HepG2 (cell line): ENCODE measurements around the gene OS9. TPM values are rescaled to one million over a fixed set of nuclear protein-coding genes. Genes with fewer than 3 reads are reported as not detected.

ENCODE experiments used
- CC2D1A ChIP-seq: sonication (generic); formaldehyde crosslinking; IDR thresholded peaks from 2 replicates; pipeline ENCODE4 v1.8.1; 2023; ENCODE audit warnings: mild to moderate bottlenecking, missing genetic modification reagents
- DMAP1 ChIP-seq: IDR thresholded peaks from 2 replicates; pipeline ENCODE4 v1.6.1; 2016
- FOSL2 ChIP-seq: sonication (generic); formaldehyde crosslinking; IDR thresholded peaks from 2 replicates; pipeline ENCODE4 v1.4.0; 2020; ENCODE audit warnings: missing genetic modification reagents
- MTF2 ChIP-seq: sonication (generic); formaldehyde crosslinking; IDR thresholded peaks from 2 replicates; pipeline ENCODE4 v1.5.0; 2020; ENCODE audit warnings: missing genetic modification reagents, borderline replicate concordance
- NONO ChIP-seq, 2 experiments: fragments of 450-650 bp in 1 of 2; sonication (generic) in 1 of 2; formaldehyde crosslinking in 1 of 2; IDR thresholded peaks in 1 of 2; conservative IDR thresholded peaks in 1 of 2; 2 replicates each; pipeline versions ENCODE4 v1.6.1 to v1.8.0; 2017 to 2022; ENCODE audit warnings: mild to moderate bottlenecking in 1 of 2, missing genetic modification reagents in 1 of 2, moderate library complexity in 1 of 2
- PHF20 ChIP-seq: sonication (generic); formaldehyde crosslinking; IDR thresholded peaks from 2 replicates; pipeline ENCODE4 v1.5.0; 2020; ENCODE audit warnings: mild to moderate bottlenecking, missing genetic modification reagents
- TCF7 ChIP-seq: sonication (generic); IDR thresholded peaks from 2 replicates; pipeline ENCODE4 v1.6.1; 2016; ENCODE audit warnings: antibody characterized with exemption, low read depth
- ZFP36L1 ChIP-seq: sonication (generic); formaldehyde crosslinking; IDR thresholded peaks from 2 replicates; pipeline ENCODE4 v1.8.0; 2022; ENCODE audit warnings: mild to moderate bottlenecking, missing genetic modification reagents, moderate library complexity
- ZNF34 ChIP-seq: sonication (generic); formaldehyde crosslinking; IDR thresholded peaks from 2 replicates; pipeline ENCODE4 v1.4.0; 2020; ENCODE audit warnings: mild to moderate bottlenecking, missing genetic modification reagents, borderline replicate concordance
- ZNF644 ChIP-seq: IDR thresholded peaks from 2 replicates; pipeline ENCODE4 v1.6.1; 2016; ENCODE audit warnings: low read depth
- polyA plus RNA-seq, 8 experiments: library from polyadenylated mRNA; depleted of rRNA in 3 of 8; stranded (reverse) in 7 of 8; unstranded in 1 of 8; fragments of >200 nt; fragmentation: Illumina TruSeq in 4 of 8; extraction: Trizol in 4 of 8; gene quantifications; 2 replicates each; pipeline versions ENCODE4 v1.2.1 to v1.2.3, GENCODE V29; 2011 to 2016; ENCODE audit warnings: low read depth in 4 of 8, missing spikeins in 1 of 8, mixed read lengths in 1 of 8; ENCODE audit not compliant: insufficient read depth in 1 of 8
- total RNA-seq, 5 experiments: library from RNA; depleted of rRNA; stranded (reverse); fragments of >200 nt; fragmentation: Illumina TruSeq; extraction: Trizol; gene quantifications; 2 replicates each; pipeline ENCODE4 v1.2.3, GENCODE V29; 2016; ENCODE audit warnings: low read depth in 1 of 5
- TF ChIP-seq, protein P1 (sequence below): IDR thresholded peaks from 2 replicates; pipeline ENCODE4 v1.6.1; 2018; ENCODE audit warnings: missing genetic modification reagents, mild to moderate bottlenecking, missing compliant biosample characterization
- TF ChIP-seq, protein P2 (sequence below): sonication (generic); formaldehyde crosslinking; conservative IDR thresholded peaks from 2 replicates; pipeline ENCODE4 v1.4.0; 2020; ENCODE audit warnings: missing genetic modification reagents
- TF ChIP-seq, protein P3 (sequence below): sonication (generic); formaldehyde crosslinking; conservative IDR thresholded peaks from 2 replicates; pipeline ENCODE4 v1.5.0; 2020; ENCODE audit warnings: missing genetic modification reagents
- TF ChIP-seq, protein P4 (sequence below): sonication (generic); formaldehyde crosslinking; IDR thresholded peaks from 2 replicates; pipeline ENCODE4 v1.9.0; 2022; ENCODE audit warnings: low read depth, missing genetic modification reagents
- TF ChIP-seq, protein P5 (sequence below): sonication (generic); formaldehyde crosslinking; IDR thresholded peaks from 2 replicates; pipeline ENCODE4 v1.5.0; 2020; ENCODE audit warnings: missing genetic modification reagents, mild to moderate bottlenecking, borderline replicate concordance
- TF ChIP-seq, protein P6 (sequence below): sonication (generic); formaldehyde crosslinking; IDR thresholded peaks from 2 replicates; pipeline ENCODE4 v1.4.0; 2020; ENCODE audit warnings: missing genetic modification reagents; ENCODE audit errors: not compliant biosample characterization
- TF ChIP-seq, protein P7 (sequence below): sonication (generic); formaldehyde crosslinking; IDR thresholded peaks from 2 replicates; pipeline ENCODE4 v1.4.0; 2020; ENCODE audit warnings: missing genetic modification reagents, borderline replicate concordance

OS9 gene
- total and polyA plus RNA-seq, 2 of the 13 experiments (the other 11 are each of a cell fraction or from before 2014, with no cell fraction given): 156 to 206 TPM

DNA sequence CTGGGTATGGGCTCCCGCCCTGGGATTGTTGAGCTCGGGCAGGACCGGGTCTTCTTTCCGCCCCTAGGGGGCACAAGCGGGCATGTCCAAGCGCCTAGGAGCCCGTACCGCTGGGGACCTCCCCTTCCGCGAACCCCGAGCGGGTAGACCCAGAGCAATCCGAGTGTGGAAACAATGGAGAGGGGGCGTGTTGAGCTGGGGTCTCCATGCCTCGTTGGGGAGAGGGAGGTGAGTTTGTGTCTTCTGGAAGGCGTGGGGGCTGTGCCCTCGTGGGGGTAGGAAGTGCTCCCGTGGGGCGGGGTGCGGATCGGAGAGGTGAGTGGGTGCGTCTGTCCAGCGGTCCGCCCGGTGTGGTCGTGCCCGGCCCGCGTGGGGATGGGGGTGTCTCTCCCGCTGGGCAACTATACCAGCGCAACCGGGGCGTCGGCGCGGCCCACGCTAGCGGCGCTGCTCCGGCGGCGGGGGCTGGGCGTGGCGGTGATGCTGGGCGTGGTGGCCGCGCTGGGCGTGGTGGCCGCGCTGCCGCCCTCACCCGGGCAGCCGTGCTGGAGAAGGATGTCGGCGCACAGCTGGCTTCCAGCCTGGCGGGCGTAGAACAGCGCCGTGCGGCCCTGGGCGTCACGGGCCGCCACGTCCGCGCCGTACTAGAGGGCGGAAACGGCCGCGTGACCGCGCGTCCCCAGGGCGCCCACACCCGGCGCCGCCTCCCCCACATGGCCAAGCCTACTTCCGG, 32.4 kb downstream of the OS9 start (continued):
- TF ChIP-seq CC2D1A (CRISPR knock-in tag) (no peak), FOSL2 (CRISPR knock-in tag) (no peak), NONO (IDR thresholded peaks at IDR 0.05) (no peak), NONO (CRISPR knock-in tag; conservative IDR thresholded peaks at IDR 0.05) (peak; percentile 48; the same call in 1 of the 2 replicates), ZNF644 (no peak), TCF7 (no peak), PHF20 (CRISPR knock-in tag) (0 out of 2 replicates have a peak, but pooled peaks have one; percentile 29), MTF2 (no peak), DMAP1 (CRISPR knock-in tag) (peak; percentile 39; the same call in 1 of the 2 replicates), ZFP36L1 (CRISPR knock-in tag) (no peak), ZNF34 (CRISPR knock-in tag) (0 out of 2 replicates have a peak, but pooled peaks have one; percentile 38)
- TF ChIP-seq, protein P1, sequence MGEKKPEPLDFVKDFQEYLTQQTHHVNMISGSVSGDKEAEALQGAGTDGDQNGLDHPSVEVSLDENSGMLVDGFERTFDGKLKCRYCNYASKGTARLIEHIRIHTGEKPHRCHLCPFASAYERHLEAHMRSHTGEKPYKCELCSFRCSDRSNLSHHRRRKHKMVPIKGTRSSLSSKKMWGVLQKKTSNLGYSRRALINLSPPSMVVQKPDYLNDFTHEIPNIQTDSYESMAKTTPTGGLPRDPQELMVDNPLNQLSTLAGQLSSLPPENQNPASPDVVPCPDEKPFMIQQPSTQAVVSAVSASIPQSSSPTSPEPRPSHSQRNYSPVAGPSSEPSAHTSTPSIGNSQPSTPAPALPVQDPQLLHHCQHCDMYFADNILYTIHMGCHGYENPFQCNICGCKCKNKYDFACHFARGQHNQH (CRISPR knock-in tag): peak; percentile 35; the same call in 1 of the 2 replicates
- TF ChIP-seq, protein P2, sequence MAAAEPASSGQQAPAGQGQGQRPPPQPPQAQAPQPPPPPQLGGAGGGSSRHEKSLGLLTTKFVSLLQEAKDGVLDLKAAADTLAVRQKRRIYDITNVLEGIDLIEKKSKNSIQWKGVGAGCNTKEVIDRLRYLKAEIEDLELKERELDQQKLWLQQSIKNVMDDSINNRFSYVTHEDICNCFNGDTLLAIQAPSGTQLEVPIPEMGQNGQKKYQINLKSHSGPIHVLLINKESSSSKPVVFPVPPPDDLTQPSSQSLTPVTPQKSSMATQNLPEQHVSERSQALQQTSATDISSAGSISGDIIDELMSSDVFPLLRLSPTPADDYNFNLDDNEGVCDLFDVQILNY (CRISPR knock-in tag): no peak
- TF ChIP-seq, protein P3, sequence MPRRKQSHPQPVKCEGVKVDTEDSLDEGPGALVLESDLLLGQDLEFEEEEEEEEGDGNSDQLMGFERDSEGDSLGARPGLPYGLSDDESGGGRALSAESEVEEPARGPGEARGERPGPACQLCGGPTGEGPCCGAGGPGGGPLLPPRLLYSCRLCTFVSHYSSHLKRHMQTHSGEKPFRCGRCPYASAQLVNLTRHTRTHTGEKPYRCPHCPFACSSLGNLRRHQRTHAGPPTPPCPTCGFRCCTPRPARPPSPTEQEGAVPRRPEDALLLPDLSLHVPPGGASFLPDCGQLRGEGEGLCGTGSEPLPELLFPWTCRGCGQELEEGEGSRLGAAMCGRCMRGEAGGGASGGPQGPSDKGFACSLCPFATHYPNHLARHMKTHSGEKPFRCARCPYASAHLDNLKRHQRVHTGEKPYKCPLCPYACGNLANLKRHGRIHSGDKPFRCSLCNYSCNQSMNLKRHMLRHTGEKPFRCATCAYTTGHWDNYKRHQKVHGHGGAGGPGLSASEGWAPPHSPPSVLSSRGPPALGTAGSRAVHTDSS (CRISPR knock-in tag): no peak
- TF ChIP-seq, protein P4, sequence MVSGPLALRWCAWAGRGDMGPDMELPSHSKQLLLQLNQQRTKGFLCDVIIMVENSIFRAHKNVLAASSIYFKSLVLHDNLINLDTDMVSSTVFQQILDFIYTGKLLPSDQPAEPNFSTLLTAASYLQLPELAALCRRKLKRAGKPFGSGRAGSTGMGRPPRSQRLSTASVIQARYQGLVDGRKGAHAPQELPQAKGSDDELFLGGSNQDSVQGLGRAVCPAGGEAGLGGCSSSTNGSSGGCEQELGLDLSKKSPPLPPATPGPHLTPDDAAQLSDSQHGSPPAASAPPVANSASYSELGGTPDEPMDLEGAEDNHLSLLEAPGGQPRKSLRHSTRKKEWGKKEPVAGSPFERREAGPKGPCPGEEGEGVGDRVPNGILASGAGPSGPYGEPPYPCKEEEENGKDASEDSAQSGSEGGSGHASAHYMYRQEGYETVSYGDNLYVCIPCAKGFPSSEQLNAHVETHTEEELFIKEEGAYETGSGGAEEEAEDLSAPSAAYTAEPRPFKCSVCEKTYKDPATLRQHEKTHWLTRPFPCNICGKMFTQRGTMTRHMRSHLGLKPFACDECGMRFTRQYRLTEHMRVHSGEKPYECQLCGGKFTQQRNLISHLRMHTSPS: no peak
- TF ChIP-seq, protein P5, sequence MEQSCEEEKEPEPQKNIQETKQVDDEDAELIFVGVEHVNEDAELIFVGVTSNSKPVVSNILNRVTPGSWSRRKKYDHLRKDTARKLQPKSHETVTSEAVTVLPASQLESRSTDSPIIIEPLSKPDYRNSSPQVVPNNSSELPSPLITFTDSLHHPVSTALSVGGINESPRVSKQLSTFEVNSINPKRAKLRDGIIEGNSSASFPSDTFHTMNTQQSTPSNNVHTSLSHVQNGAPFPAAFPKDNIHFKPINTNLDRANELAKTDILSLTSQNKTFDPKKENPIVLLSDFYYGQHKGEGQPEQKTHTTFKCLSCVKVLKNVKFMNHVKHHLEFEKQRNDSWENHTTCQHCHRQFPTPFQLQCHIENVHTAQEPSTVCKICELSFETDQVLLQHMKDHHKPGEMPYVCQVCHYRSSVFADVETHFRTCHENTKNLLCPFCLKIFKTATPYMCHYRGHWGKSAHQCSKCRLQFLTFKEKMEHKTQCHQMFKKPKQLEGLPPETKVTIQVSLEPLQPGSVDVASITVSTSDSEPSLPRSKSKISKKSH (CRISPR knock-in tag): 0 out of 2 replicates have a peak, but pooled peaks have one; percentile 67
- TF ChIP-seq, protein P6, sequence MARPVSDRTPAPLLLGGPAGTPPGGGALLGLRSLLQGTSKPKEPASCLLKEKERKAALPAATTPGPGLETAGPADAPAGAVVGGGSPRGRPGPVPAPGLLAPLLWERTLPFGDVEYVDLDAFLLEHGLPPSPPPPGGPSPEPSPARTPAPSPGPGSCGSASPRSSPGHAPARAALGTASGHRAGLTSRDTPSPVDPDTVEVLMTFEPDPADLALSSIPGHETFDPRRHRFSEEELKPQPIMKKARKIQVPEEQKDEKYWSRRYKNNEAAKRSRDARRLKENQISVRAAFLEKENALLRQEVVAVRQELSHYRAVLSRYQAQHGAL (CRISPR knock-in tag): no peak
- TF ChIP-seq, protein P7, sequence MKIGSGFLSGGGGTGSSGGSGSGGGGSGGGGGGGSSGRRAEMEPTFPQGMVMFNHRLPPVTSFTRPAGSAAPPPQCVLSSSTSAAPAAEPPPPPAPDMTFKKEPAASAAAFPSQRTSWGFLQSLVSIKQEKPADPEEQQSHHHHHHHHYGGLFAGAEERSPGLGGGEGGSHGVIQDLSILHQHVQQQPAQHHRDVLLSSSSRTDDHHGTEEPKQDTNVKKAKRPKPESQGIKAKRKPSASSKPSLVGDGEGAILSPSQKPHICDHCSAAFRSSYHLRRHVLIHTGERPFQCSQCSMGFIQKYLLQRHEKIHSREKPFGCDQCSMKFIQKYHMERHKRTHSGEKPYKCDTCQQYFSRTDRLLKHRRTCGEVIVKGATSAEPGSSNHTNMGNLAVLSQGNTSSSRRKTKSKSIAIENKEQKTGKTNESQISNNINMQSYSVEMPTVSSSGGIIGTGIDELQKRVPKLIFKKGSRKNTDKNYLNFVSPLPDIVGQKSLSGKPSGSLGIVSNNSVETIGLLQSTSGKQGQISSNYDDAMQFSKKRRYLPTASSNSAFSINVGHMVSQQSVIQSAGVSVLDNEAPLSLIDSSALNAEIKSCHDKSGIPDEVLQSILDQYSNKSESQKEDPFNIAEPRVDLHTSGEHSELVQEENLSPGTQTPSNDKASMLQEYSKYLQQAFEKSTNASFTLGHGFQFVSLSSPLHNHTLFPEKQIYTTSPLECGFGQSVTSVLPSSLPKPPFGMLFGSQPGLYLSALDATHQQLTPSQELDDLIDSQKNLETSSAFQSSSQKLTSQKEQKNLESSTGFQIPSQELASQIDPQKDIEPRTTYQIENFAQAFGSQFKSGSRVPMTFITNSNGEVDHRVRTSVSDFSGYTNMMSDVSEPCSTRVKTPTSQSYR (CRISPR knock-in tag): no peak
